Natural killer cell treated with Interleukin-12 subunit alpha and Interleukin-12 subunit beta and Interleukin-15 and Interleukin-18, amount 100 ng/mL, for 72 hours (primary cell): ENCODE results near the gene UFSP2. TPM values are rescaled to one million over a fixed set of nuclear protein-coding genes. Genes with fewer than 3 reads are reported as not detected.

Experiments used
- ATAC-seq, 2 donors: fragments of 150-1000 bp; cut with Tn5 transposase in 1 of 2; sonication (Bioruptor Pico), chemical (Tn5 transposase) in 1 of 2; 2 replicates each; pipeline ENCODE4 v1.10.0; 2021
- DNase-seq: peaks from one replicate; pipeline ENCODE4 v3.0.0; 2022; ENCODE audit warnings: low spot score
- H3K27ac Mint-ChIP-seq, 2 donors: 1 replicate in 1 of 2; 2 replicates in 1 of 2; pipeline ENCODE4 v1.8.0; 2022; ENCODE audit warnings: mixed read lengths in 2 of 2, mild to moderate bottlenecking in 1 of 2, moderate library complexity in 1 of 2
- H3K27me3 Mint-ChIP-seq, 2 donors: 1 replicate in 1 of 2; 2 replicates in 1 of 2; pipeline ENCODE4 v1.8.0; 2022; ENCODE audit warnings: mixed read lengths in 2 of 2
- H3K36me3 Mint-ChIP-seq: one replicate; pipeline ENCODE4 v1.8.0; 2022; ENCODE audit warnings: mixed read lengths
- H3K4me1 Mint-ChIP-seq, 2 donors: 1 replicate in 1 of 2; 2 replicates in 1 of 2; pipeline ENCODE4 v1.8.0; 2022; ENCODE audit warnings: low read depth in 2 of 2, mixed read lengths in 2 of 2, mild to moderate bottlenecking in 1 of 2
- H3K4me3 Mint-ChIP-seq: one replicate; pipeline ENCODE4 v1.8.0; 2022; ENCODE audit warnings: mixed read lengths
- H3K9me3 Mint-ChIP-seq: 2 replicates; pipeline ENCODE4 v1.8.0; 2022; ENCODE audit warnings: mixed read lengths
- total RNA-seq, 2 donors: library from RNA; stranded (reverse); gene quantifications; one replicate each; pipeline ENCODE4 v1.2.3, GENCODE V29; 2022

The UFSP2 gene
- total RNA-seq, 2 donors from 2014 or later: 22.1 to 22.7 TPM

DNA sequence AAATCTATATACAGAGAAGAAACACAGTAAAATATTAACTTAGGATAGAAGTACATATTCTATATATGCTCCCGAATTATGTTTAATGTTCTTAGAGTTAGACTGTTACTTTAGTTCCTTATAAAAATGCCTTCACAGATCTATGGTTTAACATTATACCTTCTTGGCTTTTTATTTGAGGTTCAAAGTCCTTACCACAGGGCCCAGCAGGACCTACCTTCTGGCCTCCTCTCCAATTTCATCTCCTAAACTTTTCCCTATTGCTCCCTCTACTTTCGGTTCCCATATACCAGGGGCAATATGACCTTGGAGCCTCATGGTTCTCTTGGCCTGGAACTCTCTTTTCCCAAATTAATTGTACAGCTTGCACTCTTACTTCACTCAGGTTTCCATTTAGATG is 17.3 kb downstream of the UFSP2 start:
- no peak for DNase-seq
- no peak for ATAC-seq
- Mint-ChIP-seq H3K4me1 (no peaks in the 10 kb centered on the region), H3K27me3 (no peaks in the 10 kb centered on the region), H3K36me3 (peaks cover 10% of the 10 kb centered on the region), H3K4me3 (no peak overlapping the region), H3K27ac (no peak overlapping the region), H3K9me3 (no peaks in the 10 kb centered on the region)

DNA sequence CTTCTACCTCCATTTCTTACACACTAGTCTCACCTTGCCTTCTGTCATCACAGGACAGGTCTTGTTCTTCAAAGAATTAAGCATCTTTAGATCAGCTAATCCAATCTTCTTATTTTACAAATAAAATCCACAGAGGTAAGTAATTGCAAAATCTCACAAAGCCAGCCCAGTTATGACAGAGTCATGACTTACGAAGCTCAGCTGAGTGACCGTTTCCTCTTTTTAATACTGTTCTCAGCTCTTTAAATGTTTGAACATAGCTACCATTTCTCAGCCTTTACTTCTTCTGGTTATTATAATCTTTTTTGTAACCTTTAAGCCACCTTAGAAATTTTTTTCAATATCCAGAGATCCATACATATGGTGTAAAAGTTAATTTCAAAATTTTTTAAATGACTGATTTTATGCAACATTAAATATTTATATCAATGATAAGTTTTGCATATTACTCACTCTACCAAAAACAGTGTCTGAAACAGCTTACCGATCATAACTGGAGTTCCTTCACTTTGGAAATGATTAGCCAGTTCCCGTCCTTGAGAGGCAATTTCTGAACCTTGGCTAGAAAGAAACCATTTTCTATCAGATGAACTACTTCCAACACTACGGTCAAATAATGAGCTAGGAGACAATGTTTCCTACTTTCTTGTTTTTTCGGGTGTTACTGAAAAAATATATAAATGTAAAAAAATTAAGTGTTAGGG is 20.3 kb downstream of the UFSP2 start:
- H3K4me3 Mint-ChIP-seq: no peak overlapping the region
- H3K9me3 Mint-ChIP-seq: no peaks in the 10 kb centered on the region
- no peak for DNase-seq
- peak in 1 of 2 donors; percentile 49 for ATAC-seq
- H3K36me3 Mint-ChIP-seq: peaks cover 17% of the 10 kb centered on the region
- H3K4me1 Mint-ChIP-seq: no peaks in the 10 kb centered on the region
- H3K27ac Mint-ChIP-seq: peak overlapping the region in 1 of 2 donors; percentile 60
- no peaks in the 10 kb centered on the region for H3K27me3 Mint-ChIP-seq

DNA sequence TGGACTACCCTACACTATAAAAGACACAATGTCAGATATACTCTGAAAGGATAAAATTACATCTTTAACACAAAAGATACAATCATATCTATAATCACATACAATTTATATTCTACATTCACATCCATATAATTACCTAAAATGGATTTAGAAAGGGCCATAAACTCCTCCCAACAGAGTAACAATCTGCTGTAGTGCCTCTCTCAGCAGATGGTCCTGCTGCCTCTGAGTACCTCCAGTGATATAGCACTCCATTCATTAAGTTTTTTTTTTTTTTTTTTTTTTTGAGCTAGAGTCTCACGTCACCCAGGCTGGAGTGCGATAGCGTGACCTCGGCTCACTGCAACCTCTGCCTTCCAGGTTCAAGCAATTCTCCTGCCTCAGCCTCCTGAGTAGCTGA is 21.7 kb downstream of the UFSP2 start:
- DNase-seq (no peak), ATAC-seq (no peak)
- H3K27ac Mint-ChIP-seq: no peak overlapping the region
- H3K9me3 Mint-ChIP-seq: no peaks in the 10 kb centered on the region
- peaks cover 16% of the 10 kb centered on the region for H3K36me3 Mint-ChIP-seq
- H3K4me3 Mint-ChIP-seq: no peak overlapping the region
- H3K4me1 Mint-ChIP-seq: peaks cover 0 to 5% of the 10 kb centered on the region in 2 donors
- H3K27me3 Mint-ChIP-seq: no peaks in the 10 kb centered on the region

DNA sequence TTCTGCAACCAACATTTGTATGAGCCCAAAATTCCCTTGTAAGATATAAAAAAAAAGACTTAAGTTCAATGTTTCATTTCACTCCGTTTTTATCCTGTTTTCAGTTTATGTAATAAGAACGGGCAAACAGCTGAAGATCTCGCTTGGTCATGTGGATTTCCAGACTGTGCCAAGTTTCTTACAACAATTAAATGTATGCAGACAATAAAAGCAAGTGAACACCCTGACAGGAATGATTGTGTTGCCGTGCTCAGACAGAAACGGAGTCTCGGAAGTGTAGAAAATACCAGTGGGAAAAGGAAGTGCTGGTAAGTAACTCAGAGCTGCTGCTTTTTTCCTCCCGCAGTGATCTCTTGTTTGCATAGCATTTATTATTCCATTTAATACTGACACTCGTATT is 26.3 kb downstream of the UFSP2 start:
- Mint-ChIP-seq H3K4me1 (peaks cover 15 to 17% of the 10 kb centered on the region in 2 donors), H3K36me3 (peaks cover 13% of the 10 kb centered on the region), H3K27me3 (no peaks in the 10 kb centered on the region), H3K4me3 (no peak overlapping the region), H3K9me3 (no peaks in the 10 kb centered on the region), H3K27ac (peak overlapping the region in 1 of 2 donors; percentile 21)
- no peak for ATAC-seq
- DNase-seq: no peak

DNA sequence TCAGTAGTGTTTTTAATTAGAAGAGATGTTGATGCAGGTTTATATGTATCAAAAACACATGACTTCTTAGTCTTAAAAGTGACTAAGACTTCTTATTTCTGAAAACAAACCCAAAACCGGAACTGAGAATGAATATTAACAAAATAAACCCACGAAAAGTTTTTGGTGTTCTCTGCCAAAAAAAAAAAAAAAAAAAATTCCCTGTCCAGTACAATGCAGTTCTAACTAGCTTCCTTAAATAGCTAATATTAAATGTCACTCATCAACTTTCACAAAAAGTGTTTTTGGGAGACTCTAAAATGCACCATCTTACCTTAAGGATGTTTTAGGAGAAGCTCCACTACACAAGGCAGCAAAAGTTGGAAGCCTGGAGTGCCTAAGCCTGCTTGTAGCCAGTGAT is 27.1 kb downstream of the UFSP2 start:
- DNase-seq (no peak), ATAC-seq (no peak)
- Mint-ChIP-seq H3K4me3 (no peak overlapping the region), H3K4me1 (peaks cover 18 to 20% of the 10 kb centered on the region in 2 donors), H3K27me3 (no peaks in the 10 kb centered on the region), H3K27ac (peak overlapping the region in 1 of 2 donors; percentile 21), H3K9me3 (no peaks in the 10 kb centered on the region), H3K36me3 (peaks cover 13% of the 10 kb centered on the region)

DNA sequence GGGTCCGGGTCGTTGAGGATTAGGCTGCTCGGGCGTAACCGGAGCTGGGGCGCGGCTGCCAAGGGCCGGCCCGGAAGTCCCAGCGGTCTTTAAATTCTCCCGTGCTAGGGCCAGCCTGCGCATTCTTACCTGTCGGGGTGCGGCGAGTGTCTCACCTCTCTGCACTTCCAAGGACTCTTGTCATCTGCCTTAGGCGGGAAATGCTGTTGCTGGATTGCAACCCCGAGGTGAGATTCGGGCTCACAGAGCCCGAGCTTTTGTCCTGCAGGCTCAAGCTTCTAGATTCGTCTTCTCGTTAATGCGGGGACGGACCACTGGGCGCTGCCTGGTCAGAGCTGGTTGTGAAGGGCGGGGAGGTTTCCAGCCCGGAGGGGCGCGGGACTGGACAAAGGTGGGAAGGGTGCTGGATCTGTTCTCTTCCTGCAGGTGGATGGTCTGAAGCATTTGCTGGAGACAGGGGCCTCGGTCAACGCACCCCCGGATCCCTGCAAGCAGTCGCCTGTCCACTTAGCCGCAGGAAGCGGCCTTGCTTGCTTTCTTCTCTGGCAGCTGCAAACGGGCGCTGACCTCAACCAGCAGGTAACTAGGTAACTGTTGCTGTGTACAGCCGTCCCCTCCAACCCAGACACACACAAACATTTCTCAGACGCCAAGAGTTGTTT is 28.9 kb downstream of the UFSP2 start, which contains the start of gene ANKRD37:
Gene ANKRD37, plus strand, starts transcription at position 118 of the 662 bp plus-strand sequence. Its CDS starts 83 bp downstream, at position 201.
- Mint-ChIP-seq H3K27me3 (no peaks in the 10 kb centered on the region), H3K36me3 (peaks cover 13% of the 10 kb centered on the region), H3K4me1 (peaks cover 18 to 20% of the 10 kb centered on the region in 2 donors), H3K9me3 (no peaks in the 10 kb centered on the region), H3K4me3 (peak within 1 kb of the TSS; percentile 93), H3K27ac (peak within 1 kb of the TSS; percentile 86 to 97)
- DNase-seq (no peak), ATAC-seq (no peak)

DNA sequence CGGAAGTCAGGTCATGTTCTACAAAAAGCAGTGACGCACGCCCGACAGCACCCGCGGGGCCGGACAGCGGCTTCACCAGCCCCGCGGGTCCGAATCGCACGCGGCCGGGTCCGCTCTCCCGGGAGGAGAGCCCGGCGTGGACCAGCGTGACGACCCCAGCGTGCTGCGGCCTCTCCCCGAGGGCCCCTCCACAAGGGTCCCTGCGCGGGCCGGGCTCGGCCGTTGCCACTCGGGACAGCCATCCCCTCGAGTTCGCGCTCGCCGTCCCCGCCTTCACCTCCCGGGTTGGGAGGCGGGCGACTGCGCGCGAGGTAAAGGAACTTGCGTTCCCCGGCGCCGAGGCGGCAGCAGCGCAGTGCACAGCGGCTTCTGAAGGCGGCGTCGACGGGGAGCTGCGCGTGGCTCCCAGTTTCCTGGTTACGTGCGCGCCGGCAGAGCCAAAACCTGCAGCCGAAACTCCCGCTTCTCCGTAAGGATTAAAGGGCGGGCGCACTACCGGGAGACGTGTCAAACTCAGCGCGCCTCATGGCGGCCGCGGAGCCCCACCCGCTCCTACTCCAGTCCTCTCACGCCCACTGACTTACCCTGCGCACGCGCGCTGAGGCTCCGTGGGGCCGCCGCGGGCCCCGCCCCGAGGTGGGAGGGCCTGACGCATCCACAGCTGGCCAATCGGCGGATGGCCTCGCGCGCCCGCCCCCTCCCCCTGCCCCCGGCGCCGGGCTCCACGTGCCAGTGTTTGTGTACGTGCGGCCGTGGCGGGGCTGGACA is 29.6 kb downstream of the UFSP2 start:
- Mint-ChIP-seq H3K9me3 (no peaks in the 10 kb centered on the region), H3K36me3 (peaks cover 10% of the 10 kb centered on the region), H3K27me3 (no peaks in the 10 kb centered on the region), H3K4me1 (peaks cover 18 to 20% of the 10 kb centered on the region in 2 donors), H3K4me3 (peak overlapping the region; percentile 93), H3K27ac (peak overlapping the region; percentile 86 to 97)
- DNase-seq: peak; percentile 98
- ATAC-seq: peak; percentile 96 to 97

DNA sequence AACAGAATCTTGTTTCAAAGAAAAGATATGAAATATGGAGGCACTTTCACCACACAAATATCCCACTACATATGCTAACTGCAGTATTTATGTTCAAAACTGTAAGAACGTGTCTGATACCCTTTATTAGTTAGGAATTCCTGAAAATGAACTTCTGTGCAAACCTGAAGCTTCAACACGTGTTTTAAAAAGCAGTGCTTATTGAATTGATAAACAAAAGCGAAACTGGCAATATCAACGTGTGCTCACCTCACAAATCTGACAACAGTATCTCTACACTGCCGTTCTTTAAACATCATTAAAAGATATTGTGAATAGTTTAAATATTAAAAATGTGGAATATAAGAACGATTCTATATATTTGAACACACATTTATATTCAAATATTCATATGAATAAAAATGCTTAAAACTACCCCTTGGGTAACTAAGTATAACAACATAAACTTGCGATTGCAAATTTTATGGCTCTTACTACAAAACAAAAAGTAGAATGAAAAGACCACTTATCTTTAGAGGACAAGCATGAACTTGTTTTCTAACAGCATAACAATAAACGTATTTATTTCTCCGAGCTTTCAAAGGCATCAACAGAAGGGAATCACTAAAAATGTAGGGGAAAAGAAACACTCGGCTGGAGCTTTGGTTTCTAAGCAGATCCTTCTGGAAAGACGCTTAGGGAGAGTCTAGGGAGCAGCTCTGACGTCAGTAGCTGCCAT is 30.4 kb downstream of the UFSP2 start, which contains the start of gene LRP2BP:
Gene LRP2BP, minus strand, starts transcription at position 687 of the 718 bp plus-strand sequence. CDS start 17,738 bp downstream, outside the sequence.
- ATAC-seq (no peak), DNase-seq (no peak)
- Mint-ChIP-seq H3K4me3 (peak within 1 kb of the TSS; percentile 93), H3K36me3 (peaks cover 6% of the 10 kb centered on the region), H3K4me1 (peaks cover 18 to 20% of the 10 kb centered on the region in 2 donors), H3K9me3 (no peaks in the 10 kb centered on the region), H3K27ac (peak within 1 kb of the TSS; percentile 86 to 97), H3K27me3 (no peaks in the 10 kb centered on the region)

DNA sequence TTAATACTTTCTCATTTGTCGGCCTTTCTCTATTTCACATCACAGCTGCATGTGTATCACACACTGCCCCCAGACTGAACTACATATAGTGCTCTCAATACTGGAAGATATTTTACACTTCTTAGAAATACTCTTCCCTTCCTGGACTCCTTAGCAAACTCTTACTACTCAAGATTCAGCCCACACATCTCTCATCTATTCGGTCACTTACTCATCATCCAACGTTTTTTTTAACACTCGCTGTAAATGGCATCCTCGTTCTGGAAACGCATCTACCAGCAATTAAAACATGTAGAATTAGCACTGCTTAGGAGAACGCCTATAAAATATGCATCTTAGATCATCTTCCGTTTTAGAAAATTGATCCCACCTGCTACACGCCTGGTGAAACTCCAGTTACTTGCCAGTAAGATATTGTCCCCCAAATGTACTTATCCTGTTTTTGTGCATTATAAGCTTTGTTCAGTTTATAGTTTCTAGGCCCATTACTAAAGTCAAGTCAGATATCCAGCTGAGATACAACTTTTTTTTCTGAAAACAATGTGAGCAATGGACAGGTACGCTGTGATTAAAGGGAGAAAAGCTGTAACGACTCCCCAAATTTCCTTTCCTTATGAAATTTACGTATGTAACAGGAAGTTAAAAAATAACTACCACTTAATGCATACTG is 31.1 kb downstream of the UFSP2 start:
- H3K27ac Mint-ChIP-seq: peak overlapping the region; percentile 86 to 97
- peak overlapping the region; percentile 93 for H3K4me3 Mint-ChIP-seq
- ATAC-seq (peak in 1 of 2 donors; percentile 45), DNase-seq (no peak)
- H3K4me1 Mint-ChIP-seq: peaks cover 18 to 20% of the 10 kb centered on the region in 2 donors
- H3K27me3 Mint-ChIP-seq: no peaks in the 10 kb centered on the region
- peaks cover 6% of the 10 kb centered on the region for H3K36me3 Mint-ChIP-seq
- no peaks in the 10 kb centered on the region for H3K9me3 Mint-ChIP-seq

DNA sequence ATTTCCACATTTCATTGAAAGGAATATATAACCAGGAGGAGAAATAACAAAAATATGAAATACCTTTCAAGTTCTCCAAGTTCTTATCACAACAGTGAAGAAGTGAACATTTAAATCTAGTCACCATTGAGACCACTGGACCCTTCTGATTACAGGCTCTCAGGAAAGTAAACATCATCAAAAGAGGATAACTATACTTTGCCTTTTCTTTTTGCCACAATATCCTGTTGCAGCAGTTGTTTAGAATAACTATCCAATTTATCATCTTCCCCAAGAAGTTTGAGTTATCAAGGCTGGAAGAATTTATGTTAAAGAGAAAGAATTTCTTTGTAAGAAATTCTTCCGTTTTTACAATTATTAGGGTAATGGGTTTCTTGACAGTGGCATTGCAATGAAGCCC is 33.6 kb downstream of the UFSP2 start:
- Mint-ChIP-seq H3K27me3 (peaks cover 0 to 3% of the 10 kb centered on the region in 2 donors), H3K4me3 (no peak overlapping the region), H3K4me1 (peaks cover 10 to 15% of the 10 kb centered on the region in 2 donors), H3K36me3 (no peaks in the 10 kb centered on the region), H3K27ac (peak overlapping the region in 1 of 2 donors; percentile 45), H3K9me3 (no peaks in the 10 kb centered on the region)
- ATAC-seq (no peak), DNase-seq (no peak)

DNA sequence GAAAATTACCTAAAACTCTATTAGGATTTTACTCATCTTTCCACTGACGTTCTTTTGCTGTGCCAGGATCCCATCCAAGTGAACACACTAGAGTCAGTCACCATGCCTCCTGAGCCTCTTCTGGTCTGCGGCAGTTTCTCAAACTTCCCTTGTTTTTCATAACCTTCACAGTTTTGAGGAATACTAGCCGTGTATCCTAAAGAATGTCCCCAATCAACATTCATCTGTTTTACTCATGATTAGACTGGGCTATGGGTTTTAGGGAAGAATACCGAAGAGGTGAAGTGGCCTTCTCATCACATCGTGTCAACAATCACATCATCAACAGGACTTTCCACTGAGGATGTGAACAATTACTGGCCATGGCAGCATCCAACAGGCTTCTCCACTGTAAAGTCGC is 34.8 kb downstream of the UFSP2 start:
- Mint-ChIP-seq H3K4me1 (peaks cover 10 to 14% of the 10 kb centered on the region in 2 donors), H3K36me3 (no peaks in the 10 kb centered on the region), H3K9me3 (no peaks in the 10 kb centered on the region), H3K27me3 (peaks cover 3% of the 10 kb centered on the region in 2 donors), H3K4me3 (no peak overlapping the region), H3K27ac (peak overlapping the region in 1 of 2 donors; percentile 45)
- DNase-seq (no peak), ATAC-seq (no peak)

DNA sequence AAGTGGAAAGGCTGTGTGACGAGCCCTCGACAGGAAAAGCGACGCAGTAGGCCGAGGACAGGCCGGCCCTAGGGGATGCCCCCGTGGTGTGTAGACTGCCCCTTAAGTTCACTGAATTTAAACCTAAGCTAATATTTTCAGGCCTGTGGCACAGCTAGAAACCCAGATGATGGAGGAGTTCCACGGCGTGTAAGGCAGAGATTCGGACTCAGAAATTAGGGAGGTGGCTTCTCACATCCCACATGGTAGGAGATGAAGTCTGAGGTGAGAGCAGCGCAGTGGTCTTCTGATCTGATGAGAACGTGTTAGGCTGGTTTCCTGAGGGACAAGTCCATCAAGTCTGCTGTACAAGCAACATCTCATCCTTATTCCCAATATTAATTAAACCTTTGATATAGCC is 37.8 kb downstream of the UFSP2 start:
- Mint-ChIP-seq H3K9me3 (no peaks in the 10 kb centered on the region), H3K27me3 (peaks cover 14 to 20% of the 10 kb centered on the region in 2 donors), H3K36me3 (no peaks in the 10 kb centered on the region), H3K4me1 (peaks cover 6 to 11% of the 10 kb centered on the region in 2 donors), H3K27ac (no peak overlapping the region), H3K4me3 (no peak overlapping the region)
- DNase-seq (no peak), ATAC-seq (no peak)

DNA sequence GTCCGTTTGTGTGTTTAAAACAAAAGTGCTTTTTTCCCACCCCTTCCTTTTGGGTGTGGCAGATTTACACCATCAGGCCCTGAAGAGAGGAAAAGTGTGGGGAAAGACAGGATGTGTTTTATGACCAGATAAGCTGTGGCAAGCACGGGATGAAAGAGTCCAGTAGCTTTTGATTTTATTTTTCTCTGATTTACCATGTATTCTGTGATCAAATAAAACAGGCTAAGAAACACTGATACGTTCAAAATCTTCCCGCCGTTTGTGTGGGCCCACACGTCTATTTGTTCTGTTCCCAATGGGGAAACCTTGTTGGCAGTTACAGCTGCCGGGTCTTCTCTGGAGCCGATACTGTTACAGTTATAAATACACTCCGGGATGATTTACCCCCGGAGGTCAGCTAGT is 40.8 kb downstream of the UFSP2 start:
- H3K4me1 Mint-ChIP-seq: peaks cover 6 to 11% of the 10 kb centered on the region in 2 donors
- ATAC-seq: no peak
- no peak for DNase-seq
- peaks cover 3% of the 10 kb centered on the region for H3K9me3 Mint-ChIP-seq
- peaks cover 17 to 20% of the 10 kb centered on the region in 2 donors for H3K27me3 Mint-ChIP-seq
- no peak overlapping the region for H3K27ac Mint-ChIP-seq
- no peaks in the 10 kb centered on the region for H3K36me3 Mint-ChIP-seq
- H3K4me3 Mint-ChIP-seq: no peak overlapping the region
